ENCODE data around the gene CCDC167.

The CCDC167 gene

GRCh38 chr6:37435373-37435772 is 64.3 kb downstream of the CCDC167 start:
- TF ChIP-seq GATA3 (IDR thresholded peaks at IDR 0.05; ENCODE audit: low read depth, low read length) (no peak), GATA2 (IDR thresholded peaks at IDR 0.05; ENCODE audit: low read depth, low read length) (no peak)

- TF ChIP-seq GATA3 (IDR thresholded peaks at IDR 0.05; ENCODE audit: low read depth, low read length), result no peak
- no peak for TF ChIP-seq GATA2 (IDR thresholded peaks at IDR 0.05; ENCODE audit: low read depth, low read length)
Observed at GRCh38 chr6:37433657-37434271, 65.9 kb downstream of the CCDC167 start.
